Keratinocyte (primary cell): ENCODE results near the gene ITGA3. TPM values are rescaled to one million over a fixed set of nuclear protein-coding genes. Genes with fewer than 3 reads are reported as not detected.

Experiments
- DNase-seq: peaks from one replicate; pipeline ENCODE4 v3.0.0-alpha.2; 2011; ENCODE audit warnings: low read depth, missing footprints, low spot score
- FAIRE-seq: peaks from 2 replicates; lab custom pipeline; 2011; peaks lifted over from hg19 to GRCh38; lab: Jason Lieb, UNC
- H2AFZ ChIP-seq: 2 replicates; pipeline ENCODE4 v1.6.0; 2012; ENCODE audit warnings: low read length, control low read depth, inconsistent platforms; ENCODE audit not compliant: control insufficient read depth
- H3K27ac ChIP-seq: 2 replicates; pipeline ENCODE4 v1.5.1; 2011; ENCODE audit warnings: low read length; ENCODE audit not compliant: control insufficient read depth, insufficient read depth
- H3K27me3 ChIP-seq: 3 replicates; pipeline ENCODE4 v1.6.0; 2011; ENCODE audit warnings: low read length; ENCODE audit not compliant: control insufficient read depth, insufficient read depth; ENCODE audit errors: extremely low read depth
- H3K36me3 ChIP-seq, 2 experiments: 2 replicates in 1 of 2; 3 replicates in 1 of 2; pipeline ENCODE4 v1.5.1; 2011; ENCODE audit warnings: low read length in 2 of 2, mild to moderate bottlenecking in 1 of 2; ENCODE audit not compliant: control insufficient read depth in 2 of 2, insufficient read depth in 2 of 2; ENCODE audit errors: extremely low read depth in 1 of 2
- H3K4me1 ChIP-seq: 3 replicates; pipeline ENCODE4 v1.5.1; 2011; ENCODE audit warnings: low read length; ENCODE audit not compliant: control insufficient read depth, insufficient read depth; ENCODE audit errors: extremely low read depth
- H3K4me2 ChIP-seq: 3 replicates; pipeline ENCODE4 v1.6.0; 2011; ENCODE audit warnings: low read depth, low read length; ENCODE audit not compliant: control insufficient read depth, insufficient read depth; ENCODE audit errors: extremely low read depth
- H3K4me3 ChIP-seq, 3 experiments: fragments of 200-600 bp in 1 of 3; sonication (generic) in 1 of 3; 2 replicates in 2 of 3; 3 replicates in 1 of 3; pipeline ENCODE4 v1.5.1; 2011 to 2016; ENCODE audit warnings: low read length in 3 of 3, mild to moderate bottlenecking in 3 of 3, control low read depth in 2 of 3, inconsistent platforms in 1 of 3, low read depth in 1 of 3, mixed read lengths in 1 of 3, mixed run types in 1 of 3, moderate library complexity in 1 of 3; ENCODE audit not compliant: control insufficient read depth in 2 of 3, insufficient read depth in 2 of 3; ENCODE audit errors: extremely low read depth in 1 of 3
- H3K79me2 ChIP-seq: 2 replicates; pipeline ENCODE4 v1.6.0; 2012; ENCODE audit warnings: low read length; ENCODE audit not compliant: control insufficient read depth, insufficient read depth
- H3K9ac ChIP-seq: 3 replicates; pipeline ENCODE4 v1.6.0; 2011; ENCODE audit warnings: low read length; ENCODE audit not compliant: control insufficient read depth, insufficient read depth; ENCODE audit errors: extremely low read depth
- H3K9me1 ChIP-seq: 3 replicates; pipeline ENCODE4 v1.6.0; 2011; ENCODE audit warnings: low read length; ENCODE audit not compliant: control insufficient read depth, insufficient read depth; ENCODE audit errors: extremely low read depth
- H3K9me3 ChIP-seq: 2 replicates; pipeline ENCODE4 v1.5.1; 2012; ENCODE audit warnings: low read depth, low read length; ENCODE audit not compliant: control insufficient read depth
- H4K20me1 ChIP-seq: 3 replicates; pipeline ENCODE4 v1.6.0; 2011; ENCODE audit warnings: low read length; ENCODE audit not compliant: control insufficient read depth, insufficient read depth; ENCODE audit errors: extremely low read depth
- EZH2 ChIP-seq: IDR thresholded peaks from one replicate; pipeline ENCODE4 v1.6.1; 2012; ENCODE audit warnings: inconsistent platforms, mild to moderate bottlenecking, low read length, moderate library complexity
- dilution Hi-C: fragments of 300-500 bp; cut with MboI; formaldehyde crosslinking; loops from one replicate; pipeline ENCODE4 v1.7.0; 2020; ENCODE audit warnings: low sequenced_read_pairs; ENCODE audit not compliant: extremely low pct_ligation_motif_present
- polyA plus RNA-seq, 5 experiments: library from polyadenylated mRNA; depleted of rRNA in 3 of 5; stranded (reverse) in 3 of 5; stranded (forward) in 1 of 5; unstranded in 1 of 5; fragments of >200 nt; gene quantifications; 1 replicate in 1 of 5; 2 replicates in 3 of 5; 3 replicates in 1 of 5; pipeline versions ENCODE4 v1.2.1 to v1.2.3, GENCODE V29; 2011 to 2012; ENCODE audit warnings: missing spikeins in 2 of 5, low read depth in 1 of 5, low replicate concordance in 1 of 5
- TF ChIP-seq, protein P1 (sequence below), 3 experiments: IDR thresholded peaks in 1 of 3; conservative IDR thresholded peaks in 1 of 3; optimal IDR thresholded peaks in 1 of 3; 2 replicates in 2 of 3; 3 replicates in 1 of 3; pipeline versions ENCODE3 to v1.5.1; 2011; ENCODE audit warnings: low read length in 3 of 3, mild to moderate bottlenecking in 3 of 3, moderate library complexity in 2 of 3, control low read depth in 1 of 3, inconsistent platforms in 1 of 3; ENCODE audit not compliant: insufficient read depth in 2 of 3; ENCODE audit errors: extremely low read depth in 1 of 3

ITGA3 gene
- polyA plus RNA-seq, 1 donor (not counting 4 experiments of a cell fraction or from before 2014, with no cell fraction given), result 427 TPM

DNA sequence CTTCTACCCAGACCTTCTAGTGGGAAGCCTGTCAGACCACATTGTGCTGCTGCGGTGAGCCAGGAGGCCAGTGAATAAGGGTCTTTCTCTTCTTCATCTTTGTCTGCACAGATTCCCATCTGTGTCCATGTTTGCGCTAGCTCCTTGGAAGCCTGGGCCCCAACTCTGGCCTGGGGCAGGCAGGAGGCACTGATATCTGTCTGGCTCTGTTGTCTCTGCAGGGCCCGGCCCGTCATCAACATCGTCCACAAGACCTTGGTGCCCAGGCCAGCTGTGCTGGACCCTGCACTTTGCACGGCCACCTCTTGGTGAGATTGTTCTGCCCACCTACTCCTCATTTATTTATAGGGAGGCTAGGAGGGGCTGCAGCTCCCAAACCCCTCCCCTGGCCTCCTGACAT is 18.3 kb downstream of the ITGA3 start:
- Histone ChIP-seq H3K79me2 (peaks cover 77% of the 10 kb centered on the region), H3K9me3 (no peaks in the 10 kb centered on the region), H3K9ac (no peak overlapping the region), H3K27ac (no peak overlapping the region), H3K4me1 (no peaks in the 10 kb centered on the region), H4K20me1 (peaks cover 80% of the 10 kb centered on the region), H3K9me1 (peaks cover 6% of the 10 kb centered on the region), H3K4me2 (no peak overlapping the region), H3K27me3 (no peaks in the 10 kb centered on the region), H3K4me3 (no peak overlapping the region), H2AFZ (no peak overlapping the region), H3K36me3 (peaks cover 77 to 88% of the 10 kb centered on the region in 2 experiments)
- dilution Hi-C loops, result no loop called here
- DNase-seq (no peak), FAIRE-seq (no peak)
- TF ChIP-seq, protein P1, sequence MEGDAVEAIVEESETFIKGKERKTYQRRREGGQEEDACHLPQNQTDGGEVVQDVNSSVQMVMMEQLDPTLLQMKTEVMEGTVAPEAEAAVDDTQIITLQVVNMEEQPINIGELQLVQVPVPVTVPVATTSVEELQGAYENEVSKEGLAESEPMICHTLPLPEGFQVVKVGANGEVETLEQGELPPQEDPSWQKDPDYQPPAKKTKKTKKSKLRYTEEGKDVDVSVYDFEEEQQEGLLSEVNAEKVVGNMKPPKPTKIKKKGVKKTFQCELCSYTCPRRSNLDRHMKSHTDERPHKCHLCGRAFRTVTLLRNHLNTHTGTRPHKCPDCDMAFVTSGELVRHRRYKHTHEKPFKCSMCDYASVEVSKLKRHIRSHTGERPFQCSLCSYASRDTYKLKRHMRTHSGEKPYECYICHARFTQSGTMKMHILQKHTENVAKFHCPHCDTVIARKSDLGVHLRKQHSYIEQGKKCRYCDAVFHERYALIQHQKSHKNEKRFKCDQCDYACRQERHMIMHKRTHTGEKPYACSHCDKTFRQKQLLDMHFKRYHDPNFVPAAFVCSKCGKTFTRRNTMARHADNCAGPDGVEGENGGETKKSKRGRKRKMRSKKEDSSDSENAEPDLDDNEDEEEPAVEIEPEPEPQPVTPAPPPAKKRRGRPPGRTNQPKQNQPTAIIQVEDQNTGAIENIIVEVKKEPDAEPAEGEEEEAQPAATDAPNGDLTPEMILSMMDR (optimal IDR thresholded peaks at IDR 0.05 in 1 of 3, IDR thresholded peaks at IDR 0.05 in 1 of 3, conservative IDR thresholded peaks at IDR 0.05 in 1 of 3; ENCODE audit: extremely low read depth in 1 of 3, insufficient read depth in 2 of 3, low read length in 3 of 3), result no peak

DNA sequence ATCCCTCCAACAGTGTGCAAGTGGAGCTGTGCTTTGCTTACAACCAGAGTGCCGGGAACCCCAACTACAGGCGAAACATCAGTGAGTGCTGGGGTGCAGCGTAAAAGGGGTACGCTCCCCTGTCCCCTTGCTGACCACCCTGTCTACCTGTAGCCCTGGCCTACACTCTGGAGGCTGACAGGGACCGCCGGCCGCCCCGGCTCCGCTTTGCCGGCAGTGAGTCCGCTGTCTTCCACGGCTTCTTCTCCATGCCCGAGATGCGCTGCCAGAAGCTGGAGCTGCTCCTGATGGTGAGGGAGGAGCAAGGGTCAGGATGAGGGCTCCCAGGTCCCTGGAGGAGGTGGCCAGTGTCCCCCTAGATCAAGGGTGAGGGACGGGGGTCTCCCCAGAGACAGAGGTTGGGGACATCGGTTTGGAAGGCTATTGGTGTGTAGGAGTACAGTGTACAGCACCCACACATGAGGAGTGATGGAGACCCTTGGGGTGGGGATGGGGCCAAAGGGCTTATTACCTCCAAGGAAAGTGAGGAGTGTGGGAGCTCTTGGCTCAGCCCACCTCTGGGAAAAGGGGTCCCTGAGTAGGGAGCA is 19.6 kb downstream of the ITGA3 start:
- peaks cover 6% of the 10 kb centered on the region for H3K9me1 ChIP-seq
- no peaks in the 10 kb centered on the region for H3K9me3 ChIP-seq
- H2AFZ ChIP-seq, result no peak overlapping the region
- FAIRE-seq, result no peak
- dilution Hi-C loops, result no loop called here
- H3K4me2 ChIP-seq, result no peak overlapping the region
- peaks cover 80% of the 10 kb centered on the region for H3K79me2 ChIP-seq
- TF ChIP-seq, protein P1 (optimal IDR thresholded peaks at IDR 0.05 in 1 of 3, IDR thresholded peaks at IDR 0.05 in 1 of 3, conservative IDR thresholded peaks at IDR 0.05 in 1 of 3; ENCODE audit: extremely low read depth in 1 of 3, insufficient read depth in 2 of 3, low read length in 3 of 3), result no peak
- no peak for TF ChIP-seq EZH2
- no peak overlapping the region for H3K27ac ChIP-seq
- no peak for DNase-seq
- H4K20me1 ChIP-seq, result peaks cover 83% of the 10 kb centered on the region
- no peaks in the 10 kb centered on the region for H3K27me3 ChIP-seq
- H3K4me1 ChIP-seq, result no peaks in the 10 kb centered on the region
- peaks cover 84 to 90% of the 10 kb centered on the region in 2 experiments for H3K36me3 ChIP-seq
- no peak overlapping the region for H3K9ac ChIP-seq
- H3K4me3 ChIP-seq, result no peak overlapping the region
